Endodermal cell (in vitro differentiated cells): ENCODE data around the gene FIS1. TPM values are rescaled to one million over a fixed set of nuclear protein-coding genes. Genes with fewer than 3 reads are reported as not detected.
A peak's percentile ranks its signal among the peaks of the same experiment; 100 is the strongest.

Experiments used
- DNase-seq: peaks from one replicate; pipeline ENCODE4 v3.0.0-alpha.2; 2017
- H3K27ac ChIP-seq: 2 replicates; pipeline ENCODE4 v1.5.1; 2013; ENCODE audit warnings: mild to moderate bottlenecking, low read depth, low read length, moderate library complexity
- H3K27me3 ChIP-seq: 2 replicates; pipeline ENCODE4 v1.6.1; 2013; ENCODE audit warnings: mild to moderate bottlenecking, low read length, moderate library complexity; ENCODE audit not compliant: insufficient read depth, control insufficient read depth, poor library complexity, severe bottlenecking
- H3K36me3 ChIP-seq: 2 replicates; pipeline ENCODE4 v1.7.0; 2013; ENCODE audit warnings: mild to moderate bottlenecking, low read length, moderate library complexity; ENCODE audit not compliant: control insufficient read depth, insufficient read depth
- H3K4me1 ChIP-seq: one replicate; pipeline ENCODE4 v1.7.0; 2013; ENCODE audit warnings: low read length; ENCODE audit not compliant: control insufficient read depth, insufficient read depth
- H3K4me3 ChIP-seq: 2 replicates; pipeline ENCODE4 v1.5.1; 2013; ENCODE audit warnings: mild to moderate bottlenecking, low read length, moderate library complexity
- H3K9ac ChIP-seq: 2 replicates; pipeline ENCODE4 v1.6.1; 2013; ENCODE audit warnings: mild to moderate bottlenecking, low read length, moderate library complexity; ENCODE audit not compliant: poor library complexity, severe bottlenecking; ENCODE audit errors: extremely low read depth
- H3K9me3 ChIP-seq: 2 replicates; pipeline ENCODE4 v1.6.1; 2013; ENCODE audit warnings: mild to moderate bottlenecking, low read length, moderate library complexity; ENCODE audit not compliant: control insufficient read depth
- H3K27ac Mint-ChIP-seq: 2 replicates; pipeline ENCODE4 v1.8.0; 2020; ENCODE audit warnings: mixed read lengths
- H3K27me3 Mint-ChIP-seq: 2 replicates; pipeline ENCODE4 v1.8.0; 2021; ENCODE audit warnings: mild to moderate bottlenecking, mixed read lengths; ENCODE audit not compliant: insufficient read depth
- H3K36me3 Mint-ChIP-seq: 2 replicates; pipeline ENCODE4 v1.8.0; 2020; ENCODE audit warnings: low read depth, mixed read lengths
- H3K4me1 Mint-ChIP-seq: 2 replicates; pipeline ENCODE4 v1.8.0; 2020; ENCODE audit warnings: mixed read lengths
- H3K4me3 Mint-ChIP-seq: 2 replicates; pipeline ENCODE4 v1.8.0; 2020; ENCODE audit warnings: mild to moderate bottlenecking, moderate library complexity, mixed read lengths
- H3K9me3 Mint-ChIP-seq: 2 replicates; pipeline ENCODE4 v1.8.0; 2020; ENCODE audit warnings: mild to moderate bottlenecking, mixed read lengths
- WGBS, 2 experiments: methylation state at CpG; one replicate each; pipeline versions ENCODE4 v1.1.5 to v1.1.7; 2013; ENCODE audit warnings: missing lambda C conversion rate in 2 of 2, mixed read lengths in 1 of 2; ENCODE audit not compliant: insufficient coverage in 1 of 2, insufficient read length in 1 of 2; 5-methylcytosine and 5-hydroxymethylcytosine counted together
- total RNA-seq, 2 donors: library from RNA; stranded (reverse); fragmentation: NEBNext Ultra II Directional in 1 of 2; extraction: Animal tissue kit (Norgen Biotek cat#: 25700) in 1 of 2; gene quantifications; 2 replicates in 1 of 2; 3 replicates in 1 of 2; pipeline ENCODE4 v1.2.1, GENCODE V29; 2021
- TF ChIP-seq, protein P1 (sequence below): fragments of 200-600 bp; sonication (generic); conservative IDR thresholded peaks from 2 replicates; pipeline ENCODE4 v1.5.0; 2021; ENCODE audit warnings: antibody characterized with exemption, mild to moderate bottlenecking

FIS1 gene
- total RNA-seq, 2 donors from 2014 or later, result 99.9 to 102 TPM

DNA sequence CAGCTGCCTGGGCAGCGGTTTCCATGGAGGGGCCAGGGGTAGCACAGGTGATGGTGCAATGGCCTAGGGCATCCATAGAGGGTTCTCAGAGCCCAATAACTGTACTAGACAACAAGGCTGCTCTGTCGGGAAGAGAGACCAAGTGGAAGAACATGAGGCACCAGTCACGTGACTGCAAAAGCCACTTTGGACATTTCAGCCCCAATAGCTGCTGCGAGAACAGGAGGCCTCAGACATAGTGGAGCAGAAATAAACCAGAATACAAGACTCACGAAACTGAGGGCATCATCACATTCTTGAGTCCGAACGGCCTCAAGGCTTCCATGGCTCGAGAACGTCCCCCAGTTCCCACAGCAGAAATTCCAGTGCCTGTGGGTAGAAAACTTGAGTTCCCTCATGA is 32.3 kb upstream of the FIS1 start:
- 79 to 85% methylated on average over 9 of the region's 9 CpGs for WGBS, 2 experiments
- H3K4me3 Mint-ChIP-seq, result no peak overlapping the region
- H3K9me3 Mint-ChIP-seq, result no peaks in the 10 kb centered on the region

DNA sequence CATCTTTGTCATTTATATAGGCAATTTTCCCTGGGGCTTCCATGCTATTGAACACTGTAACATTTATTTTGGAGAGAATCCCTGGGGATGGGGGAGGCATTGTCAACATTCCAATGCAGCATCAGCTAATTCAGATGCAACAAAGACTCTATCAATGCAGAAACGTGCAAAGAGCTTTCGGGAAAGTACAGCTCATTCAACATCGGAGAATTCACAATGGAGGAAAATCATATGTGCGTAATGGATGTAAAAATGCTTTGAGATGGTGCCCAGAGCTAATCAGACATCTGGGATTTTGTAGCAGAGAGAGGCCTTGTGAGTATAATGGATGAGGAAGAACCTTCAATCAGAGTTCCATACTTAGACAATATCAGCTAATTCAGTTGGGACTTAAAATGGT is 28.3 kb upstream of the FIS1 start:
- no peak overlapping the region for H3K27ac Mint-ChIP-seq
- peaks cover 1% of the 10 kb centered on the region for H3K27me3 Mint-ChIP-seq
- H3K36me3 Mint-ChIP-seq, result no peaks in the 10 kb centered on the region
- TF ChIP-seq, protein P1, sequence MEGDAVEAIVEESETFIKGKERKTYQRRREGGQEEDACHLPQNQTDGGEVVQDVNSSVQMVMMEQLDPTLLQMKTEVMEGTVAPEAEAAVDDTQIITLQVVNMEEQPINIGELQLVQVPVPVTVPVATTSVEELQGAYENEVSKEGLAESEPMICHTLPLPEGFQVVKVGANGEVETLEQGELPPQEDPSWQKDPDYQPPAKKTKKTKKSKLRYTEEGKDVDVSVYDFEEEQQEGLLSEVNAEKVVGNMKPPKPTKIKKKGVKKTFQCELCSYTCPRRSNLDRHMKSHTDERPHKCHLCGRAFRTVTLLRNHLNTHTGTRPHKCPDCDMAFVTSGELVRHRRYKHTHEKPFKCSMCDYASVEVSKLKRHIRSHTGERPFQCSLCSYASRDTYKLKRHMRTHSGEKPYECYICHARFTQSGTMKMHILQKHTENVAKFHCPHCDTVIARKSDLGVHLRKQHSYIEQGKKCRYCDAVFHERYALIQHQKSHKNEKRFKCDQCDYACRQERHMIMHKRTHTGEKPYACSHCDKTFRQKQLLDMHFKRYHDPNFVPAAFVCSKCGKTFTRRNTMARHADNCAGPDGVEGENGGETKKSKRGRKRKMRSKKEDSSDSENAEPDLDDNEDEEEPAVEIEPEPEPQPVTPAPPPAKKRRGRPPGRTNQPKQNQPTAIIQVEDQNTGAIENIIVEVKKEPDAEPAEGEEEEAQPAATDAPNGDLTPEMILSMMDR, result no peak
- Histone ChIP-seq H3K9ac (no peak overlapping the region), H3K27me3 (no peaks in the 10 kb centered on the region), H3K27ac (peak overlapping the region; percentile 29), H3K4me3 (no peak overlapping the region), H3K36me3 (no peaks in the 10 kb centered on the region), H3K9me3 (no peaks in the 10 kb centered on the region), H3K4me1 (no peaks in the 10 kb centered on the region)
- no peak for DNase-seq
- peaks cover 3% of the 10 kb centered on the region for H3K9me3 Mint-ChIP-seq
- WGBS, 2 experiments, result 67 to 75% methylated on average over 4 of the region's 4 CpGs
- no peak overlapping the region for H3K4me3 Mint-ChIP-seq
- H3K4me1 Mint-ChIP-seq, result no peaks in the 10 kb centered on the region

More for the DNA sequence above, 32.3 kb upstream of the FIS1 start:
- Histone ChIP-seq H3K27me3 (no peaks in the 10 kb centered on the region), H3K4me3 (no peak overlapping the region), H3K9ac (no peak overlapping the region), H3K27ac (no peak overlapping the region), H3K4me1 (no peaks in the 10 kb centered on the region), H3K9me3 (no peaks in the 10 kb centered on the region), H3K36me3 (no peaks in the 10 kb centered on the region)
- Mint-ChIP-seq H3K27ac (no peak overlapping the region), H3K27me3 (peaks cover 2% of the 10 kb centered on the region), H3K4me1 (no peaks in the 10 kb centered on the region), H3K36me3 (no peaks in the 10 kb centered on the region)
- DNase-seq, result no peak
- TF ChIP-seq, protein P1, result no peak

DNA sequence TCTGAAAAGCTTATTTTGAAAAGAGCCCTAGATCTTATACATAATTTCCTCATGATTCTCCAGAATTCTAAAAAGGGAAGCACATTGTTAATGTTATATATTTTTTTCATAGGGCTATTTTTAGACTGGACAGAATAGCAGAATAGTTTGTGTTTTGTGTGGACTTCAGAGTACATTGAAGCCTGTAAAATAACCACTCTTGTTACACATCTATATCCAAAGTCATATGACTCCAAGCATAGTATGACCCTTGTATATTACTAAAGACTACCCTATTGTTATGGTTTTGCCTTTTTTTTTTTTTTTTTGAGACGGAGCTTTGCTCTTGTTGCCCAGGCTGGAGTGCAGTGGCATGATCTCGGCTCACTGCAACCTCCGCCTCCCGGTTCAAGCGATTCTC is 26.1 kb upstream of the FIS1 start:
- Mint-ChIP-seq H3K4me1 (no peaks in the 10 kb centered on the region), H3K4me3 (no peak overlapping the region), H3K27me3 (no peaks in the 10 kb centered on the region), H3K36me3 (no peaks in the 10 kb centered on the region), H3K9me3 (peaks cover 3% of the 10 kb centered on the region), H3K27ac (no peak overlapping the region)
- no peak for DNase-seq
- Histone ChIP-seq H3K4me1 (no peaks in the 10 kb centered on the region), H3K4me3 (no peak overlapping the region), H3K36me3 (no peaks in the 10 kb centered on the region), H3K27ac (no peak overlapping the region), H3K9me3 (no peaks in the 10 kb centered on the region), H3K9ac (no peak overlapping the region), H3K27me3 (no peaks in the 10 kb centered on the region)
- WGBS, 2 experiments, result 95 to 98% methylated on average over 4 to 5 of the region's 5 CpGs
- TF ChIP-seq, protein P1, result no peak
